Nephron (organoid): ENCODE measurements around the gene KLB.

ENCODE experiments used
- H3K27ac Mint-ChIP-seq, 3 experiments: 2 replicates each; pipeline ENCODE4 v1.8.0; 2020; ENCODE audit warnings: mixed read lengths in 3 of 3, mild to moderate bottlenecking in 2 of 3, moderate library complexity in 1 of 3
- H3K27me3 Mint-ChIP-seq: 2 replicates; pipeline ENCODE4 v1.8.0; 2021; ENCODE audit warnings: low read depth, mild to moderate bottlenecking, moderate library complexity, mixed read lengths
- H3K36me3 Mint-ChIP-seq: 2 replicates; pipeline ENCODE4 v1.8.0; 2020; ENCODE audit warnings: low read depth, mixed read lengths
- H3K4me1 Mint-ChIP-seq: 2 replicates; pipeline ENCODE4 v1.8.0; 2020; ENCODE audit warnings: mixed read lengths
- H3K4me3 Mint-ChIP-seq, 3 experiments: 2 replicates each; pipeline ENCODE4 v1.8.0; 2020; ENCODE audit warnings: mild to moderate bottlenecking in 3 of 3, mixed read lengths in 3 of 3, moderate library complexity in 2 of 3
- H3K9me3 Mint-ChIP-seq: 2 replicates; pipeline ENCODE4 v1.8.0; 2020; ENCODE audit warnings: mixed read lengths
- TF ChIP-seq, protein P1 (sequence below), 3 experiments: fragments of 200-600 bp; sonication (generic); IDR thresholded peaks; one replicate each; pipeline ENCODE4 v1.5.0; 2021; ENCODE audit warnings: antibody characterized with exemption in 3 of 3; ENCODE audit not compliant: unreplicated experiment in 3 of 3

KLB gene

GRCh38 chr4:39433878-39434492, 27.3 kb downstream of the KLB start:
- H3K9me3 Mint-ChIP-seq = no peaks in the 10 kb centered on the region
- TF ChIP-seq, protein P1, sequence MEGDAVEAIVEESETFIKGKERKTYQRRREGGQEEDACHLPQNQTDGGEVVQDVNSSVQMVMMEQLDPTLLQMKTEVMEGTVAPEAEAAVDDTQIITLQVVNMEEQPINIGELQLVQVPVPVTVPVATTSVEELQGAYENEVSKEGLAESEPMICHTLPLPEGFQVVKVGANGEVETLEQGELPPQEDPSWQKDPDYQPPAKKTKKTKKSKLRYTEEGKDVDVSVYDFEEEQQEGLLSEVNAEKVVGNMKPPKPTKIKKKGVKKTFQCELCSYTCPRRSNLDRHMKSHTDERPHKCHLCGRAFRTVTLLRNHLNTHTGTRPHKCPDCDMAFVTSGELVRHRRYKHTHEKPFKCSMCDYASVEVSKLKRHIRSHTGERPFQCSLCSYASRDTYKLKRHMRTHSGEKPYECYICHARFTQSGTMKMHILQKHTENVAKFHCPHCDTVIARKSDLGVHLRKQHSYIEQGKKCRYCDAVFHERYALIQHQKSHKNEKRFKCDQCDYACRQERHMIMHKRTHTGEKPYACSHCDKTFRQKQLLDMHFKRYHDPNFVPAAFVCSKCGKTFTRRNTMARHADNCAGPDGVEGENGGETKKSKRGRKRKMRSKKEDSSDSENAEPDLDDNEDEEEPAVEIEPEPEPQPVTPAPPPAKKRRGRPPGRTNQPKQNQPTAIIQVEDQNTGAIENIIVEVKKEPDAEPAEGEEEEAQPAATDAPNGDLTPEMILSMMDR (IDR thresholded peaks at IDR 0.05; ENCODE audit: unreplicated experiment in 3 of 3) = no peak
- no peaks in the 10 kb centered on the region for H3K4me1 Mint-ChIP-seq
- H3K27ac Mint-ChIP-seq = no peak overlapping the region
- no peak overlapping the region for H3K4me3 Mint-ChIP-seq
- no peaks in the 10 kb centered on the region for H3K36me3 Mint-ChIP-seq
- H3K27me3 Mint-ChIP-seq = peaks cover 9% of the 10 kb centered on the region

GRCh38 chr4:39435659-39436563, 29.2 kb downstream of the KLB start:
- Mint-ChIP-seq H3K4me3 (no peak overlapping the region), H3K27ac (no peak overlapping the region), H3K4me1 (no peaks in the 10 kb centered on the region), H3K36me3 (no peaks in the 10 kb centered on the region), H3K9me3 (no peaks in the 10 kb centered on the region), H3K27me3 (peaks cover 20% of the 10 kb centered on the region)
- TF ChIP-seq, protein P1 (IDR thresholded peaks at IDR 0.05; ENCODE audit: unreplicated experiment in 3 of 3) = peak in 1 of 3 experiments; percentile 5

DNA sequence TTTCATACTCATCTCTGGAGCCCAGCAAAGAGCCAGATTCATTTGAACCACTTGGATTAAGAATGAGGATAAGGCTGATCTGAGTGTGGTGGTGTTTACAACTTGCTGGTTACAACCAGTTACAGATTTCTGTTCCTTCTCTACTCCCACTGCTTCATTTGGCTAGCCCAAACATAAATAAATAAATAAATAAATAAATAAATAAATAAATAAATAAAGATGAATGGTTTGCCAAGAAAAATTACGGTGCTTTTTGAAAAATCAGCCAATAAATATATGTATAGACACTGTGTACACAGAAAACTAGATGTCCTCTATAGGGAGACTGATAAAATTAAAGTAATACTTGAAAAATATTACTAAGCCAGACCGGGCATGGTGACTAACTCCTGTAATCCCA, 34.9 kb downstream of the KLB start:
- Mint-ChIP-seq H3K4me3 (no peak overlapping the region), H3K9me3 (no peaks in the 10 kb centered on the region), H3K4me1 (no peaks in the 10 kb centered on the region), H3K27ac (no peak overlapping the region), H3K36me3 (no peaks in the 10 kb centered on the region), H3K27me3 (peaks cover 20% of the 10 kb centered on the region)
- TF ChIP-seq, protein P1 (IDR thresholded peaks at IDR 0.05; ENCODE audit: unreplicated experiment in 3 of 3) = no peak

- Mint-ChIP-seq H3K27ac (no peak overlapping the region), H3K27me3 (peaks cover 16% of the 10 kb centered on the region), H3K4me1 (no peaks in the 10 kb centered on the region), H3K36me3 (peaks cover 2% of the 10 kb centered on the region), H3K4me3 (no peak overlapping the region), H3K9me3 (no peaks in the 10 kb centered on the region)
- TF ChIP-seq, protein P1 (IDR thresholded peaks at IDR 0.05; ENCODE audit: unreplicated experiment in 3 of 3) = no peak
These were observed 36.3 kb downstream of the KLB start for GRCh38 chr4:39442998-39443397.

DNA sequence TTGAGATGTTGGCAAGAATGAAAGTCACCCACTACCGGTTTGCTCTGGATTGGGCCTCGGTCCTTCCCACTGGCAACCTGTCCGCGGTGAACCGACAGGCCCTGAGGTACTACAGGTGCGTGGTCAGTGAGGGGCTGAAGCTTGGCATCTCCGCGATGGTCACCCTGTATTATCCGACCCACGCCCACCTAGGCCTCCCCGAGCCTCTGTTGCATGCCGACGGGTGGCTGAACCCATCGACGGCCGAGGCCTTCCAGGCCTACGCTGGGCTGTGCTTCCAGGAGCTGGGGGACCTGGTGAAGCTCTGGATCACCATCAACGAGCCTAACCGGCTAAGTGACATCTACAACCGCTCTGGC, 39.7 kb downstream of the KLB start:
- Mint-ChIP-seq H3K36me3 (peaks cover 20% of the 10 kb centered on the region), H3K27ac (no peak overlapping the region), H3K4me1 (no peaks in the 10 kb centered on the region), H3K9me3 (no peaks in the 10 kb centered on the region), H3K27me3 (no peaks in the 10 kb centered on the region), H3K4me3 (no peak overlapping the region)
- TF ChIP-seq, protein P1 (IDR thresholded peaks at IDR 0.05; ENCODE audit: unreplicated experiment in 3 of 3) = no peak
